ENCODE results near the gene AACS. TPM values are rescaled to one million over a fixed set of nuclear protein-coding genes. Genes with fewer than 3 reads are reported as not detected.

The AACS gene
- total and polyA plus RNA-seq, 10 of the 15 experiments (the other 5 are each of a cell fraction or from before 2014, with no cell fraction given): 10.1 to 34.0 (median 21.1) TPM

DNA sequence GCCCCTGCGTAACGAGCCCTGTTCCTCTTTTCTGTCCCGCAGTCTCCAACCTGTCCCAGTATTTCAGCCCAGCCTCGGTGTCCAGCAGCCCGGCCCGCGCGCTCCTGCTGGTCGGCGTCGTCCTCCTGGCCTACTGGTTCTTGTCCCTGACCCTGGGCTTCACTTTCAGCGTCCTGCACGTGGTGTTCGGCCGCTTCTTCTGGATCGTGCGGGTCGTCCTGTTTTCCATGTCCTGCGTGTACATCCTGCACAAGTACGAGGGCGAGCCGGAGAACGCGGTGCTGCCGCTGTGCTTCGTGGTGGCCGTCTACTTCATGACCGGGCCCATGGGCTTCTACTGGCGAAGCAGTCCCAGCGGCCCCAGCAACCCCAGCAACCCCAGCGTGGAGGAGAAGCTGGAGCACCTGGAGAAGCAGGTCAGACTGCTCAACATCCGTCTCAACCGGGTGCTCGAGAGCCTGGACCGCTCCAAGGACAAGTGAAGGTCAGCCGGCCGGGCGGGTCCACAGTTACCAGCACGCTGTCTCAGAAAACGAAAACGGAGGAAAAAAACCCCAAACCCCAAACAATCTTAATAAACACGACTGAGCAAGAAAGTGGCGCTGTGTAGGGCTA, 40.2 kb upstream of the AACS start:
- H2AFZ ChIP-seq (ENCODE audit: control insufficient read depth, low read depth, low read length): no peak overlapping the region
- H3K4me2 ChIP-seq (ENCODE audit: control insufficient read depth, insufficient read depth): no peak overlapping the region
- no peak overlapping the region for H3K27ac ChIP-seq (ENCODE audit: control insufficient read depth, insufficient read depth)
- no peak overlapping the region for H3K9ac ChIP-seq (ENCODE audit: control insufficient read depth, insufficient read depth, low read length)
- DNase-seq (ENCODE audit: low read depth, low spot score): no peak
- H3K9me3 ChIP-seq (replicated peaks; ENCODE audit: control insufficient read depth, insufficient read depth, low read length): no peaks in the 10 kb centered on the region
- SMC1A ChIA-PET (ENCODE audit: uncharacterized antibody, unreplicated experiment): interaction anchor here (0.6 kb wide), 1 partner anchor 19 kb away, joined by 5 read pairs; no protein-coding TSS in a partner anchor
- in situ Hi-C loops (cut with MboI): no loop called here
- POLR2A ChIA-PET: no interaction called here
- no peak for FAIRE-seq
- no peak for ATAC-seq
- H3K4me3 ChIP-seq: no peak overlapping the region
- no peaks in the 10 kb centered on the region for H3K79me2 ChIP-seq (ENCODE audit: control insufficient read depth, insufficient read depth, low read length)
- CTCF ChIA-PET: no interaction called here
- peaks cover 10 to 23% of the 10 kb centered on the region in 2 experiments for H3K36me3 ChIP-seq (ENCODE audit: control insufficient read depth in 2 of 2, insufficient read depth in 2 of 2, low read length in 1 of 2)
- no peaks in the 10 kb centered on the region for H4K20me1 ChIP-seq (ENCODE audit: control insufficient read depth, insufficient read depth)
- 95% methylated on average over 38 of the region's 43 CpGs for WGBS (ENCODE audit: insufficient coverage, insufficient replicate concordance, low lambda C conversion rate, missing lambda C conversion rate)
- intact Hi-C loops (cut with micrococcal nuclease; ENCODE audit: unreplicated experiment): no loop called here
- RAD21 ChIA-PET (ENCODE audit: unreplicated experiment): no interaction called here
- H3K27me3 ChIP-seq (replicated peaks in 1 of 2; ENCODE audit: control insufficient read depth in 2 of 2, insufficient read depth in 2 of 2, low read length in 1 of 2): no peaks in the 10 kb centered on the region
- no peak for TF ChIP-seq HDAC6 (IDR thresholded peaks at IDR 0.05; ENCODE audit: unreplicated experiment)
- TF ChIP-seq NRF1 (conservative IDR thresholded peaks at IDR 0.05; ENCODE audit: low read depth, low read length): no peak
- TF ChIP-seq ZNF592 (IDR thresholded peaks at IDR 0.05): no peak
- no peak for TF ChIP-seq NFIC (IDR thresholded peaks at IDR 0.05; ENCODE audit: low read depth, low read length)
- TF ChIP-seq RBBP5 (conservative IDR thresholded peaks at IDR 0.05): no peak
- TF ChIP-seq, protein P1, sequence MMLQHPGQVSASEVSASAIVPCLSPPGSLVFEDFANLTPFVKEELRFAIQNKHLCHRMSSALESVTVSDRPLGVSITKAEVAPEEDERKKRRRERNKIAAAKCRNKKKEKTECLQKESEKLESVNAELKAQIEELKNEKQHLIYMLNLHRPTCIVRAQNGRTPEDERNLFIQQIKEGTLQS (IDR thresholded peaks at IDR 0.05; ENCODE audit: borderline replicate concordance, extremely low read depth, low read depth, low read length): no peak
- TF ChIP-seq FOS (IDR thresholded peaks at IDR 0.05; ENCODE audit: borderline replicate concordance, extremely low read depth, insufficient read length): no peak
- no peak for TF ChIP-seq CHD1 (IDR thresholded peaks at IDR 0.05; ENCODE audit: low read depth, low read length)
- H3K4me1 ChIP-seq (ENCODE audit: control insufficient read depth, insufficient read depth, low read length): no peaks in the 10 kb centered on the region
- BruUV-seq (replicated peaks): no TSS peak
